Fibroblast of skin of back (primary cell): ENCODE measurements around the gene NFIC.
A peak's percentile ranks its signal among the peaks of the same experiment; 100 is the strongest.
"Not testable (repeated sequence)": the region's sequence is repeated elsewhere in the genome, so short reads cannot be mapped to it uniquely, and the experiment has no call there.

Source experiments
- DNase-seq: peaks from one replicate; pipeline ENCODE4 v3.0.0-alpha.2; 2013

Gene NFIC

DNA sequence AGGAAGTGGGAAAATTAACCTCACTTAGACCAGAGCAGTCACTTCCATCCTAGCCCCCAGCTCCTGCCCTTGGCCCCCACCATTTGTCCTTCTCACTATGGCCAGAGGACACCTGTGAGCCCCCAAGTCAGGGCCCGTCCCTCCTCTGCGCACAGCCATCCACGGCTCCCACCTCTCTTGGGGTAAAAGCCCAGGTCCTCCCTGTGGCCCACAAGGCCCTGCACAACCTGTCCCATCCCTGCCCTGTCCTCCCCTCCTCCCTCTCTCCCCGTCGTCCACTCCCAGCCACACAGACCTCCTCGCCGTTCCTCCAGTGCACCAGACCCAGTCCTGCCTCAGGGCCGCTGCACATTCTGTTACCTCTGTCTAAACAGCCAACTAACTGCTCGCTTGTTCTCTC lies 60.0 kb downstream of the NFIC start:
- DNase-seq, result no peak

DNA sequence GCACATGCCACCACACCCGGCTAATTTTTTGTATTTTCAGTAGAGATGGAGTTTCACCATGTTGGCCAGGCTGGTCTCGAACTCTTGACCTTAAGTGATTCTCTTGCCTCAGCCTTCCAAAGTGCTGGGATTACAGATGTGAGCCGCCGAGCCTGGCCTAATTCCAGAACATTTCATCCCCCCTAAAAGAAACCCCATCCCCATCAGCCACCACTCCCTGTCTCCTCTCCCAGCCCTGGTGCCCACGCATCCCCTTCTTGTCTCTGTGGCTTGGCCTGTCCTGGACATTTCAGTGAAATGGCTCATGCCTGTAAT lies 63.9 kb downstream of the NFIC start:
- DNase-seq, result not testable (repeated sequence)

GRCh38 chr19:3431760-3432397 lies 65.5 kb downstream of the NFIC start:
- DNase-seq, result no peak

GRCh38 chr19:3433313-3433712 lies 66.9 kb downstream of the NFIC start:
- DNase-seq, result no peak

DNA sequence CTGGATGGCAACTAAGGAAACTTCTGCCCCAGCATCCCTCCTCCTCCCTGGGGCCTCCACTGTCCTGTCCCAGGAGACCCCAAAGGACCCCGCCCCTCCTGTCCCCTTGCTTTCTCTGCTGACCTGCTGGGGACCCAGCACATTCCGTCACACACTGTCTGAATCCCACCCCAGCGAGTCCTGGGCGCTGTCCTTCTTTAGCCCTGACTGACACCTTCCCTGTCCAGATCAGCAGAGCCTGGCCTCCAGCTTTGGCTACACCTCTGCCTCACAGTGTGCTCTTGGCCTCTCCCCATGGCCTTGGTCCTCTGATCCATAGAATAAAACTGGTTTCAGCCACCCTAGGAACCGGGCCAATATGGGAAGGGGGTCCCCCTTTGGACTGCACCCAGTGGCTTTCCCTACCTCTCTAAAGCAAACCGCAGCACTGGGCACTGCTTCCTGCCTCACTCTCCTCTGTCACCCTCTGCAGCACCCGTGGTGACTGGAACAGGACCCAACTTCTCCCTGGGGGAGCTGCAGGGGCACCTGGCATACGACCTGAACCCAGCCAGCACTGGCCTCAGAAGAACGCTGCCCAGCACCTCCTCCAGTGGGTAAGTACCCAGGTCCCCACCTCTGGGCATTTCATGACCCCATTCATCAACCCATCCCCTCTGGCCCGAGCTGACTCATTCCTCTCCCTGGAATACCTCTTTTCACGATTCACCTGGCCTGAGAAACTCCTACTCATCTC lies 67.6 kb downstream of the NFIC start:
- DNase-seq, result no peak

GRCh38 chr19:3434630-3435553 lies 68.5 kb downstream of the NFIC start:
- peak; percentile 94 for DNase-seq

- DNase-seq, result peak; percentile 33
Measured at GRCh38 chr19:3440082-3440481, 73.7 kb downstream of the NFIC start.

- DNase-seq, result no peak
Measured at GRCh38 chr19:3441089-3441985, 75.0 kb downstream of the NFIC start.

DNA sequence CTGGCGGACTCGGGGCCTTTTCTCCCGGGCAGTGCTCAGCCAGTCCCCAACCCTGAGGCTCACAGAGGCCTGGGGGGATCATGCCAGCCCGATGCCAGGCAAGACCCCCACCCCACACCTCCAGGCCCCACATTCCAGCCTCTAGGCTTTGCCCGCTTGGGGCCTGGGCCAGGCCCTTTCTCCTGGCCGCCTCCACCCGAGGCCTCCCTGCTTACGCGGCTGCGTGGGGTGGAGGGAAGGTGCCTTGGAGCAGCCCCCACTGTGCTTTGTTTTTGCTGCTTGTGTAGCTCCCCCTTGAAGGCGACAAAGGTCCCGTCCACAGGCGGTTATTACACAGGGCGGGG lies 75.6 kb downstream of the NFIC start:
- DNase-seq, result no peak

DNA sequence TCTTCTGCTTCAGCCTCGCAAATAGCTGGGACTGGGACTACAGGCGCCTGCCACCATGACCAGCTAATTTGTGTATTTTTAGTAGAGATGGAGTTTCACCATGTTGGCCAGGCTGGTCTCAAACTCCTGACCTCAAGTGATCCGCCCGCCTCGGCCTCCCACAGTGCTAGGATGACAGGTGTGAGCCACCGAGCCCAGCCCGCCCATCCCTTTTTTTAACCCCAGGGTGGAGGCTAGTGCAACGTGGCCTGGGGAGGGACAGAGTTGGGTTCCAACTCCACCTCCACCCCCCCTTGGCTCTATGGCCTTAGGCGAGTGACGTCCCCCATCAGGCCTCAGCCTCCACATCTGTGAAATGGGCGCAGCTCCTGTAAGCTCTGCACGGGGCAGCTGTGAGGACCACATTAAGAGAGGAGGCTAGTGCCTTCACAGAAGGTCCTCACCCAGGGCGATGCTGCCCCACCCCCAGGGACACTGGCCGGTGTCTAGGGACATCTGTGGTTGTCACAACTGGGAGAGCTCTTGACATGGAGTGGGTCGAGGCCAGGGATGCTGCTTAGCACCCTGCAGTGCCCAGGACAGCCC lies 76.2 kb downstream of the NFIC start:
- DNase-seq, result no peak

DNA sequence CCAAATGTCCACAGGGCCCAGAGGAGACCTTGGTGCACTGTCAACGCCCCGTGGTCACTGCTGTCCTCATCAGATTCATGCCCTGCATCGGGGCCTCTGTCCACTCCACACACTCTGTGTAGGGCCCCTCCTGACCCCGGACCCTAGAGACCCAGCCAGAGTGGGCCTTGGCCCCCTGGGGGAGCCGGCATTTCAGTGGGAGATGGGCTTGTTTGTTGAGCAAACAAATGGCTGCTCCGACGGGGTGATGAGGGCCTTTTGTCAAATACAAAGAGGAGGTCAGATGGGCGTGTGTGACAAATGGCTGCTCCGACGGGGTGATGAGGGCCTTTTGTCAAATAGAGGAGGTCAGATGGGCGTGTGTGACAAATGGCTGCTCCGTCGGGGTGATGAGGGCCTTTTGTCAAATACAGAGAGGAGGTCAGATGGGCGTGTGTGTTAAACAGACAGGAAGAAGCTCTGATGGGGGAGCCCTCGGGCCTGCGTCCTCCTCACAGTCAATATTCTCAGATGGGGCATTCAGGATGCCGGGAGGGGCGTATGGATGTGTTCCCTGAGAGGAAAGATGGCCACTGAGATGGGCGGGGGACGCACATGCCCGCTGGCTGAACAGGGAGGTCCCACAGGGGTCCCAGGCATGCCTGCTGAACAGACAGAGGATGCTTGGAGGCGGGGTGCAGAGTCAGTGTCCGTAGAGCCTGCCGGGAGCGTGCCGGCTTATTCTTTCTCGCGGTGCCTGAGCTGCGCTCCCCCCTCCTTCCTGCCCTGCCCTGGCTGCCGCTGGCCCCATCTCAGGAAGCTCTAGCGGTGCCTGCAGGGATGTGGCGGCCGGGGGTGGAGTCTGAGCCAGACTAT lies 77.7 kb downstream of the NFIC start:
- peak; percentile 29 for DNase-seq

DNA sequence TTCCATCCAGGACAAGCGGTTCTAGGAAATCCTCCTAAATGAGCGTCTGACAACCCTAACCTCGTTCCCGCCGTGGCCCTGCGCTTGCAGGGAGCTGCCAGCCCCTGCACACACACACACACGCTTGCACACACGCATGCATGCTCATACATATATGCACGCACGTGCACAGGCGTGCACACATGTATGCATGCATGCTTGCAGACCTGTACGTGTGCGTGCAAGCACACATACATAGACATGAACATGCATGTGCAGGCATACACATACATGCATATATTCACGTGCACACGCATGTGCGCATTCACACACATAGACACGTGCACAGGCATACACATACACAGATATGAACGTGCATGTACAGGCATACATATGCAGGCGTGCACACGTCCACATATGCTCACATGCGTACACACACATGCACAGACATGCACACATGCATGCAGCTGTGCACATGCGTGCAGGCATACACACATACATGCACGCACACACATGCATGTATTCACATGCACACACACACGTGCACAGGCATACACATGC lies 78.4 kb downstream of the NFIC start:
- DNase-seq, result no peak

GRCh38 chr19:3446657-3447056 lies 80.3 kb downstream of the NFIC start:
- not testable (repeated sequence) for DNase-seq

- DNase-seq, result no peak
Measured at GRCh38 chr19:3448616-3449334, 82.4 kb downstream of the NFIC start.

DNA sequence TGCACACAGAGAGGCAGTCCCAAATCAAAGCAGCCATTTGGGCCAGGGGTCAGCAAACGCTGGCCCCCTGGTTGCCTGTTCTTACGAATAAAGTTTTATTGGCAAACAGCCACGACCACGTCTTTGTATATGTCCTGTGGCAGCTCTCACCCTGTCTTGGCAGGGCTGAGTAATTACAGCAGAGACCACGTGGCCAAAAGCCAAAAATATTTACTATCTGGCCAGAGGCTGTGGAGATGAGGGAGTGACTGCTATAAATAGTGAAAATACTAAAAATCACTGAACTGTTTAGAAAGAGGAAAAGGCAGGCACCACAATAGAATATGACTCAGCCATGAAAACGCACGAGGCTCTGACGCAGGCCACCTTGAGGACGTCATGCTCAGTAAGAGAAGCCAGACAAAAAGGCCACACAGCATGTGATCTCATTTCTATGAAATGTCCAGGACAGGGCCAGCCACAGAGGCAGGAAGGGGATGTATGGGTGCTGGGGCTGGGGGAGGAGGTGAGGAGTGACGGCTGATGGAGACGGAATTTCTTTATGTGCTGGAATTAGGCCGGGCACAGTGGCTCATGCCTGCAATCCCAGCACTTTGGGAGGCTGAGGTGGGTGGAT lies 84.5 kb downstream of the NFIC start:
- peak; percentile 100 for DNase-seq

DNA sequence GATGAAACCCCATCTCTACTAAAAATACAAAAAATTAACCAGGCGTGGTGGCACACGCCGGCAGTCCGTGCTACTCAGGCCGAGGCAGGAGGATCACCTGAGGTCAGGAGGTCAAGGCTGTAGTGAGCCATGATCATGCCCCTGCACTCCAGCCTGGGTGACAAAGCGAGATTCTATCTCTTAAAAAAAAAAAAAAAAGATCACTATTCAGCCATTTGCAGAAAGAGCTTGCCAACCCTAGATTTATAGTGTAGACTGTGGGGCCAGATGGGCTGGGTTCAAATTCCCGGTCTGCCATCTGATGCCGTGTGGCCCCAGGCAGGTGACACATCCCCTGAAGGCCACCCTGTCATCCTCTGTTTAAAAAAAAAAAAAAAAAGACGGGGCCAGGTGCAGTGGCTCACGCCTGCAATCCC lies 85.1 kb downstream of the NFIC start:
- DNase-seq, result no peak

- DNase-seq, result no peak
Measured at GRCh38 chr19:3452171-3452941, 86.0 kb downstream of the NFIC start.

GRCh38 chr19:3452942-3453214 lies 86.5 kb downstream of the NFIC start:
- not testable (repeated sequence) for DNase-seq

DNA sequence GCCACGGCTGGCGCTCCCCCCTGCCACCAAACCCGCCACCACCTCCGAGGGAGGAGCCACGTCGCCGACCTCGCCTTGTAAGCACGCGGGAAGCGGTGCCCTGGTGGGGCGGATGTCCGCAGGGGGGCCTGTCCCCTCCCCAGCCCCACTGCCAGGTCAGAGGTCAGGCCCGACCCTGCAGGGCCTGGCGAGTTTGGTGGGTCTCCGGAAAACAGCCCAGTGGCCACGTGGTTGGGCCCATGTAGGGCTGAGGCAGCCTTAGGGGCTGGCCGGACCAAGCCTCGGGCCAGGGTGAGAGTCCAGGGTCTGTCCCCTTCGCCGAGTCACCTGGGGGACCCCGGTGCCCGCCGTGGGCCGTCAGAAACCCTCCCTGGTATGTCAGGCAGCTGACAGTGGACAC lies 87.5 kb downstream of the NFIC start:
- no peak for DNase-seq
